HG03159 (cell line): ENCODE data around the gene ZNF143.

ENCODE experiments used
- ATAC-seq: cut with Tn5 transposase; IDR thresholded peaks from one replicate; pipeline ENCODE4 v1.9.1; 2021; ENCODE audit warnings: mild to moderate bottlenecking, moderate library complexity; ENCODE audit not compliant: unreplicated experiment

ZNF143 gene

GRCh38 chr11:9573775-9574621, 113.2 kb downstream of the ZNF143 start:
- ATAC-seq, result no peak

GRCh38 chr11:9574622-9575259, 113.9 kb downstream of the ZNF143 start:
- no peak for ATAC-seq

- no peak for ATAC-seq
Measured at GRCh38 chr11:9575260-9576240, 114.7 kb downstream of the ZNF143 start.

GRCh38 chr11:9576701-9577381, 116.0 kb downstream of the ZNF143 start:
- no peak for ATAC-seq

- no peak for ATAC-seq
Measured at GRCh38 chr11:9577556-9577955, 116.7 kb downstream of the ZNF143 start.
